GM21381 (cell line): Measurements from ENCODE around the gene SEC23A.
A peak's percentile ranks its signal among the peaks of the same experiment; 100 is the strongest.
"Not testable (repeated sequence)": the region's sequence is repeated elsewhere in the genome, so short reads cannot be mapped to it uniquely, and the experiment has no call there.

ENCODE experiments used
- ATAC-seq: cut with Tn5 transposase; IDR thresholded peaks from one replicate; pipeline ENCODE4 v1.9.1; 2021; ENCODE audit warnings: mild to moderate bottlenecking, moderate library complexity; ENCODE audit not compliant: unreplicated experiment

SEC23A gene

GRCh38 chr14:39102969-39103957, at the start of gene SEC23A:
Gene SEC23A (minus strand): TSS chr14:39103235. CDS start chr14:39096118, 7,117 bp downstream.
- ATAC-seq = peak; percentile 93

DNA sequence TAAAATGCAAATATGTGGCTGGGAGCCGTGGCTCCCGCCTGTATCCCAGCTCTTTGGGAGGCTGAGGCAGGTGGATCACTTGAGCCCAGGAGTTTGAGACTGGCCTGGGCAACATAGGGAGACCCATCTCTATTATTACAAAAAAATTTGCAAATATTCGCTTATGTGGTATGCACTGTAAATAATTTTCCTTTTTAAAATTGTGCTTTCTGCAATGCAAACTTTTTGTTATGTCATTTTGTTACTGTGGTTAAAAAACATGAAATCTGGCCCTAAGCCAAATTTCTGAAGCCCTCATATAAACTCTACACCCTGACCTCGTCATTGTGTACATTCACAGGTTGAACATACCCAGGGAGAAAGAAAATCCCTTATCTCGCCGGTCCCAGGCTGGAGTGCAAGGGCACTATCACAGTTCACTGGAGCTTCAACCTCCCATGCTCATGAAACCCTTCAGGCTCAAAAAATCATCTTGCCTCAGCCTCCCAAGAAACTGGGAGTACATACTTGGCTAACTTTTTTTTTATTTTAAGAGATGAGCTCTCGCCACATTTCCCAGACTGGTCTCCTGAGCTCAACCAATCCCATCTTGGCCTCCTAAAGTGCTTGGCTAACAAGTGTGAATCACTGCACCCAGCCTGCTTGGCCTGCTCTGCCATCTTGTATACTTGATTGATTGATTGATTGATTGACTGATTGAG, 42.4 kb upstream of the SEC23A start:
- no peak for ATAC-seq

DNA sequence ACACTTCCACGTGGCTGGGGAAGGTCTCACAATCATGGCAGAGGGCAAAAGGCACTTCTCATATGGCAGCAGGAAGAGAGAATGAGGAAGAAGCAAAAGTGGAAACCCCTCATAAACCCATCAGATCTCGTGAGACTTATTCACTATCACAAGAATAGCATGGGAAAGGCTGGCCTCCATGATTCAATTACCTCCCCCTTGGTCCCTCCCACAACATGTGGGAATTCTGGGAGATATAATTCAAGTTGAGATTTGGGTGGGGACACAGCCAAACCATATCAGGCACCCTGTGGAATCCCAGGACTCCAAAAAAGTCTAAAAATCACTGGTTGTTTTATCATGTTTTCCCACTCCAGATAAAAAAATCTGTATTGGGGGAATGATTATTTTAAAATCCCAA, 40.2 kb upstream of the SEC23A start:
- not testable (repeated sequence) for ATAC-seq

DNA sequence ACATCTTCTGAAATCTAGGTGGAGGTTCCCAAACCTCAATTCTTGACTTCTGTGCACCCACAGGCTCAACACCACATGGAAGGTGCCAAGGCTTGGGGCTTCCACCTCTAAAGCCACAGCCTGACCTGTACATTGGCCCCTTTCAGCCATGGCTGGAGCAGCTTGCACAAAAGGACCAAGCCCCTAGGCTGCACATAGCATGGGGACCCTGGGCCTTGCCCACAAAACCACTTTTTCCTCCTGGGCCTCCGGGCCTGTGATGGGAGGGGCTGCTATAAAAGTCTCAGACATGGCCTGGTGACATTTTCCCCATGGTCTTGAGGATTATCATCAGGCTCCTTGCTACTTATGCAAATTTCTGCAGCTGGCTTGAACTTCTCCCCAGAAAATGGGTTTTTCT, 38.6 kb upstream of the SEC23A start:
- ATAC-seq = not testable (repeated sequence)

- no peak for ATAC-seq
These were observed 37.1 kb upstream of the SEC23A start for GRCh38 chr14:39140170-39140569.

- no peak for ATAC-seq
These were observed 35.4 kb upstream of the SEC23A start for GRCh38 chr14:39138440-39138839.

DNA sequence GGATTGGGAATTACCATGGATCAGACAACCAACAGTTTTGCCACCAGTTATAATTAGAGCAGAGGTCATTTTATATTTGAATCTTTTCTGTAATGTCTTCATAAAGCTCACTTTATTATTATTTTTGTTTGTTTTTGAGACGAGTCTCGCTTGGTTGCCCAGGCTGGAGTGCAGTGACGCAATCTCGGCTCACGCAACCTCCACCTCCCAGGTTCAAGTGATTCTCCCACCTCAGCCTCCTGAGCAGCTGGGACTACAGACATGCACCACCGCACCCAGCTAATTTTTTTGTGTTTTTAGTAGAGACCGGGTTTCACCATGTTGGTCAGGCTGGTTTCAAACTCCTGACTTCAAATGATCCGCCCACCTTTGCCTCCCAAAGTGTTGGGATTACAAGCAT, 34.8 kb upstream of the SEC23A start:
- not testable (repeated sequence) for ATAC-seq

DNA sequence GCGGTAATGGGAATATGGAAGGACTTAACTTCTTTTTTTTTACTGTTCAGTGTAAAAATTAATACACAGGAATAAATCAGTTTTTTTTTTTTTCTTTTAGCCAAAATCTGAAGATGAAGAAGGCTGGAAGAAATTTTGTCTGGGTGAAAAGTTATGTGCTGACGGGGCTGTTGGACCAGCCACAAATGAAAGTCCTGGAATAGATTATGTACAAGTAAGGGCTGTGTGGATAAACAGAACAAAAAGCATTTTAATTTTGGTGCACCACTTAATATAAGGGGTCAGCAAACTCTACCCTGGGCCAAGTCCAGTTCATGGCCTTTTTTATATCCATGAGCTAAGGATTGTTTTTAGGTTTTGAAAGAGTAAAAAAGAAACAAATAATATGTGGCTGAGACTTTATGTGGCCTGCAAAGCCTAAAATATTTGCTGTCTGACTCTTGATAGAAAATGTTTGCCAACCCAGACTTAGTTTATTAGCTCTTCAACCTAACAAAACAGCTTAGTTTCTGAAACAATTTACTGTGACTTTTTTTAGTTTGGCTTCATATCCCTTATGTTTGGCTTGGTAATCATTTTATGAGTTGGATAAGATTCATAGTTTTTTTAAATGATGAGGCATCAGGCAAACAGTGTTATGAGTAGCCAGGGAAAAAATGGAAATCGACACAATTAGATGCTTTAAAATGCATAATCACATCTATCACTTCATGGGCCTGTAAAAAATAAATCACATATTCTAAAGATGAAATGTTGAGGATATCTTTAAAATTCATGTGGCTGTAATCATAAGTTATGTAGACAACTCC, 19.5 kb upstream of the SEC23A start:
- ATAC-seq = no peak

GRCh38 chr14:39114073-39114838, 11.2 kb upstream of the SEC23A start, which contains the start of gene GEMIN2:
Gene GEMIN2 (plus strand): TSS chr14:39114323. CDS start chr14:39114339, 16 bp downstream.
- ATAC-seq = peak; percentile 92

- no peak for ATAC-seq
These were observed 10.6 kb upstream of the SEC23A start for GRCh38 chr14:39113685-39114072.

GRCh38 chr14:39109893-39110715, 7.1 kb upstream of the SEC23A start:
- no peak for ATAC-seq

GRCh38 chr14:39108791-39109190, 5.8 kb upstream of the SEC23A start:
- no peak for ATAC-seq

DNA sequence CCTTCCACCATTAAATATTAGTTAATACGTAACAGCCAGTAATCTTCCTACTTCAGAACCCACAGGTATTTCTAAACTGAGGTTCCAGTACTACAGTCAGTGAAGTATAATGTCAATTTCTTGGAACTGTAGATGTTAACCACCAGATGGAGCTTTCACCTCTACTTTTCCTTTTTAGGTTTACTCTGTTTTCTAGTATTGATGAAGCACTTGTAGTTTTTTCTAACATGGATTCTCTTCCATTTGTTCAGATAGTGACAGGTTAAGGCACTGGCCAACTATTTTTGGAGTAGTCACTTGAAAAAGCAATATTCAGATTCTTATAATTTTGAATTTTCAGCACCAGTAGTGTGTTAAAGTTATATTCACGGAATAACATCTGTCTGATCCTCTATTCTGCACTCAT, 4.6 kb upstream of the SEC23A start:
- no peak for ATAC-seq

- ATAC-seq = not testable (repeated sequence)
These were observed 1.2 kb upstream of the SEC23A start for GRCh38 chr14:39104078-39104801.

GRCh38 chr14:39102265-39102968, 618 bp downstream of the SEC23A start:
- peak; percentile 30 for ATAC-seq

DNA sequence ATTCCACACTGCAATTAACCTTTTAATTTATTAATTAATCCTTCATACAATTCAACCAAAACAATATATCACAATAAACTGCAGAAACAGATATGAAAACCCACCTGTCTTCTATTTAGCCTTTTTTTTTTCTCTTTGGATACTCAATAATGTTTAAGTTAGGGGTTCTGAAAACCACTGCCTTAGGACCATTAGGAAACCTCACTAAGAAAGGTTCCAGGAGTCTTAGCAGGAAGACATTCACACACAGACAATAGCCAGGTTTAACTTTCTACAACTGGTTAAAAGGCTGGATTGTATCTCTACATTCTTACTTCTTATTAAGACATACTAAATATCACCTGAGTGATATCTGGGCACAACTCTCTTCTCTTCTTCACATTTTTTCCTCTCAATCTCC, 3.3 kb downstream of the SEC23A start:
- ATAC-seq = no peak

- ATAC-seq = not testable (repeated sequence)
These were observed 3.8 kb downstream of the SEC23A start for GRCh38 chr14:39099215-39099614.

DNA sequence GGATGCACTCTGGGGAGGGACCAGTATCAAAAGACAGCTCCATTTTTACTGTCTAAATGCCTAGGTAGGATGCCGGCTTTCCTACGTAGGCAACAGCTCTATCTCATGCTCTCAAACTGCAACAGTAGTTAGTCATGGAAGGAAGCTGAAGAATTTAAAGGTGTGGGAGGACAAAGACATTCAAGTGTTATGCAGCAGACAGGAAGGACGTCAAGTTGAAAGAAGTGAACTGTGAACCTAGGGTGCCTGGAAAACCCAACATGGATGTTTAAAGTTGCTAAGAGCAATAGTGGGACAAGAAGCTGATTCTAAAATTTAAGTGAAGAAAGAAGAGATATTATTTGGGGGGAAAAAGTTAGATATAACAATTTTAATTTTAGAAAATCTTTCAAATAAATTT, 5.9 kb downstream of the SEC23A start:
- ATAC-seq = no peak
